GM19035 (cell line): ENCODE results near the gene LYPLAL1.

Experiments
- ATAC-seq: cut with Tn5 transposase; IDR thresholded peaks from one replicate; pipeline ENCODE4 v1.9.1; 2021; ENCODE audit not compliant: unreplicated experiment

LYPLAL1 gene

DNA sequence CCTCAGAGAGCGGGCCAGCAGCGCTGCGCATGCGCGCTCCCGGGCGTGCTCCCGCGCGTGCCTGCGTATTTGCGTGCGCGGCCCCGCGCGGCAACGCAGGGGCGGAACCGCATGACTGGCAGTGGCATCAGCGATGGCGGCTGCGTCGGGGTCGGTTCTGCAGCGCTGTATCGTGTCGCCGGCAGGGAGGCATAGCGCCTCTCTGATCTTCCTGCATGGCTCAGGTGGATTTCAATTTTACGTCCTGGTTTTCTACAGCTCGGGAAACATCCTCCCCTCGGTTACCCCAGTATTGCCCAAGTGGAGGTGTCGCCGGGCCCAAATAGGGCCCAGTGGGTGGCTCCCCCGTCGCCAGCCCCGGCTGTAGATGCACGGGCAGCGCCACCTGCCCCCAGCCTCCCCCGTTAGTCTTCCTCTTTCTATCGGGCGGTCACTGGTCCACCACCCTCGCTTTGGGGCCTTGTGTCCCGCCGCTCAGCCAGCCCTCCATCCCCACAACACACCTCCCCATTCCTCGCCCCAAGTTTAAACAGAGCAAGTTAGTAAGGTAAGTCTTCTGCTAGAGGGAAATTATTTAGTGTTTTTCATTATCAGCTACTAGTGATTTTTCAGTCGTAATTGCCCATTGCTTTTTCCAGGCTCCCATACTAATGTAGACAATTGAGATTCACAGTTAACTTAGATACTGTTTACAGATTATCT, at the start of gene LYPLAL1:
LYPLAL1 (plus strand) TSS at position 121 of the 702 bp plus-strand sequence; CDS start at position 134, 13 bp downstream.
- peak; percentile 73 for ATAC-seq

DNA sequence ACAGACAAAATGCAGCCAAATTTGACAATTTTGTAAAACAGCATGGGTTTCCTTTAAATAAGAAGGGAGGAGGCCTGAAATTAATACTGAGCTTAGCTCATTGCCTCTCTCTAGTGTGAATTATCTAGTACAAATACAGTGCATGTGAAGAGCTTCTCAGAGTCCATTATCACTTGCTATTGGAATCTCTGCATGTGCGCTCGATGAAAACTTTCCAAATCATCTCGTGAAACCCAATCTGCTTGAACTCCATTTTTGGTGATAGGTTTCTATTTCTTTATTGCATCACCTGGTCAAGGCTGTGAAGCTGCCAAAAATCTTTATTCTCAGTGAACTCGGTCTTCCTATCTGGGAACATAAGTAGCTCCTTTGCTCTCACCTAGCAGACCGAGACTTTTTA, 49.5 kb upstream of the LYPLAL1 start:
- no peak for ATAC-seq

DNA sequence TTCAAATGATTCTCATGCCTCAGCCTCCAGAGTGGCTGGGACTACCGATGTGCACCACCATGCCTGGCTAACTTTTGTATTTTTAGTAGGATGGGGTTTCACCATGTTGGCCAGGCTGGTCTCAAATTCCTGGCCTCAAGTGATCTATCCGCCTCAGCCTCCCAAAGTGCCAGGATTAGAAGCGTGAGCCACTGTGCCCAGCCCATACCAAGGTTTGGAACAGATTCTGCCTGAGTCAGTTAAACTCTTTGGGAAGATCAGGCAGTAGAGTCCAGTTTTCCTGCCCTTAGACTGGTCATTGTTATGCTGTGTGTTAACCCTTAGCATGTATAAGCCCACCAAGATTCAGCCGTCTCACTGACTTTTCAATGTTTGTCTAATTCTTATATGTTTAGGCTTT, 48.3 kb upstream of the LYPLAL1 start:
- no peak for ATAC-seq

DNA sequence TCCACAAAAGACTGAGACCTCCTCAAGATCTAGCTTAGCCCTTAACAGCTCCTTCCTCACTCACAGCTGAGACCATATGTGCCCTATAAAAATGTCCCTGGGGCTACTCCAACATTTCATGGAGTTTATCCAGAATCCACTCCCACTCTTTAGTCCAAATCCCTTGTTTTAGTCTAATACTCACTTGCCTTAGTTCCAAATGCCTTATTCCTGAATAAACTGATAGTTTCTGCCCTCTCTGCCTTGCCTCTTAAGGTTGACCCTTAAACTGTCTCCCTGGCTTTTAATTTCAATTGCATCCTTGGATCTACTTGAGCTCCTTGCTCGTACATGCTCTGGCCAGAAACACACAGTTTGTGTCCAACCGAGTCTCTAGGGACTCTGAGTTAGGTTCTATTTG, 47.3 kb upstream of the LYPLAL1 start:
- no peak for ATAC-seq

DNA sequence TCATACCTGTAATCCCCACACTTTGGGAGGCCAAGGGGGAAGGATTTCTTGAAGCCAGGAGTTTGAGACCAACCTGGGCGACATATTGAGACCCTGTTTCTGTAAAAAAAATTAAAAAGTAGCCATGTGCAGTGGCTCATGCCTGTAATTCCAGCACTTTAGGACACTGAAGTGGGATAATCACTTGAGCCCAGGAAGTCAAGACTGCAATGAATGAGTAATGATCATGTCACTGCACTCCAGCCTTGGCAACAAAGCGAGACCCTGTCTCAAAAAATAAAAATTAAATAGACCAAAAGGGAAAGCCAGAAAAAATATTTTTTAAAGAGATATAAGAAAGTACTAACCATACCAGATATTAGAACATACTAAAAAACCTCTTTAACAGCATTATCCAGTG, 44.7 kb upstream of the LYPLAL1 start:
- no peak for ATAC-seq

DNA sequence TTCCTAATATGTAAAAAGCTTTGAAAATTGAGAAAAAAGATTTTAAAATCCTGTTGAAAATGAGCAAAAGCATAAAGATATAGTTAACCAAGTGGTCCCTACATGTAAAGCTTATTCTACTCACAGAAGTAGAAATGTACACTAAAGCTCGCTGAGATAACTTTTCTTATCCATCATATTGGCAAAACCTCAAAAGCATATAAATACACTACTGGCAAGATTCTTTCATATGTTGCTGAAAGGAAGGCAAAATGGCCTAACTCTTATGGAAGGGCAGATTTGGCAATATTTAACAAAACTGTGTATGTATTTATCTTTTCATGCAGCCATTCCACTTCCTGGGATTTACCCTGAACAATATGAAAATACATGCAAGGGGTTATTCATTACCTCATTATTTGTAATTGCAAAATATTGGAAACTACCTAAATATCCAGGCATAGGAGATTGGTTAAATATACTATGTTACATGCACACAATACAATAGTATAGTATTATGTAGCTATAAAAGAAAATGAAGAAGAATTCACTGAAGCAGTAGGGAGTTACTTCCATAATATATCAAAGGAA, 43.2 kb upstream of the LYPLAL1 start:
- ATAC-seq = no peak

DNA sequence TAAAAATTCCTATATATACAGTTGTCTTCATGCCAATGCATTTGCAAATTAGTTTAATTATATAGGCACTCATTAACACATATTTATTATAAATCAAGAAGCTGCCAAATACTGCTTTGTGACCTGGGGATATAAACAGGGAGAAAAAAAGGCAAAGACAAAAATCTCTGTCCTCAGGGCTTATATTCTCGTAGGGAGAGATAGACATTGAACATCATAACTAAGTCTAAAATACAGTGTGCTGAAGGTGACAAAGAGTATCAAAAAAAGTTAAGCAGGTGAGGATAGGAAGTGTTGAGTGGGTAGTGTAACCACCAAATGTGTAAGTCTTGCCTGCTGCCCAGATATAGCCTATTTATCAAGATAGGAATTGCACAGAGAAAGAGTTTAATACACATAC, 40.7 kb upstream of the LYPLAL1 start:
- ATAC-seq = no peak

DNA sequence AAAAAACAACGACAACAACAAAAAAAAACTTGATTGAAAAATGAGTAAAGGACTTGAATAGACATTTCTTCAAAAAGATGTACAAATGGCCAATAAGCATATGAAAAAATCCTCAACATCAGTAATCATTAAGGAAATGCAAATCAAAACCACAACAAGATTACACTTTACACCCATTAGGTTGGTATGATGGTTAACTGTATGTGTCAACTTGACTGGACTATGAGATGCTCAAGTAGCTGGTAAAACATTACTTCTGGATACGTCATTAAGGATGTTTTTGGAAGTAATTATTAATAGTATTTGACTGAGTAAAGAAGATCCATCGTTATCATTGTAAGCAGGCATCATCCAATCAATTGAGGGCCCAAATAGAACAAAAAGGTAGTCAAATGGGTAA, 34.9 kb upstream of the LYPLAL1 start:
- ATAC-seq = no peak

DNA sequence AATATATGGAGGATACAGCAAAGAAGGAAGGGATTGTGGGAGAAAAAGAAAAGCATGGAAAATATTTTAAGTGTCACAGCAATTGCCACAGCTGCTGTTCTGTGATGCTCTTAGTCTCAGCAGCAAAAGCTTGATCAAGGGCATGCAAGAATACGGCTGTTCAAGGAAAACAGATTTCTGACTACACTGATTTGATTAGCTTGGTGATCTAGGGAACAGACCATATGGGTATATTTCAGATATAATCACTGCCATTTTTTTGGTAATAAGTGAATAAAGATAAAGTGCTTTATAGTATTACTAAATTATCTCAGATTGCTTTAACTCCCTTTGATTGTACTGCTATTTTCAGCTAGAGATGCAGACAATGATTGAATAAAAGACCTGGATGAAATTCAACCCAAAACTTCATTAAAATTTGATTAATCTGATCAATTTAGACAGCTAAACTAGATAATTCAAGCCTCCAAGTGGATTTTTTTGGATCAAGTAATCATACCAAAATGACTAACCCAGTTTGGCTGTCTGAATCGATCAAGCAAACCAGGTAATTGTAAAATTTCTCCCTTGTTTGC, 33.3 kb upstream of the LYPLAL1 start:
- ATAC-seq = no peak

DNA sequence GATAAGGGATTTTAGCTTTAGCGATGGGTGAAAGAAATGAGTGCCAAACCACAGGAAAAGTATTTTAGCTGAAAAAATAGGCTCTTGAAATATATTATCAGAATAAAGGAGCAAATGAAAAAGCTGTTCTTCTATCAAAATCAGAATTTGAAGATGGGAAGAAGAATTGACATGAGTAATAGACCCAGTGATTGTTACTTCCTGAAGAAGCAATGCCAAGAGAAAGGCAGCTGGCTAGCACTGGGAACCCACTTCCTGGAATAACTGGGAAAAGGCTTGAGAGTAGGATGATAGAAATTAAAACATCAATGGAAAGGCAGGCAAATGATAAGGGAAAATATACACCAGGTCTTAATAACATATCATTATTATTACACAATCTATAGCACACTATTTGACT, 29.9 kb upstream of the LYPLAL1 start:
- ATAC-seq = no peak

DNA sequence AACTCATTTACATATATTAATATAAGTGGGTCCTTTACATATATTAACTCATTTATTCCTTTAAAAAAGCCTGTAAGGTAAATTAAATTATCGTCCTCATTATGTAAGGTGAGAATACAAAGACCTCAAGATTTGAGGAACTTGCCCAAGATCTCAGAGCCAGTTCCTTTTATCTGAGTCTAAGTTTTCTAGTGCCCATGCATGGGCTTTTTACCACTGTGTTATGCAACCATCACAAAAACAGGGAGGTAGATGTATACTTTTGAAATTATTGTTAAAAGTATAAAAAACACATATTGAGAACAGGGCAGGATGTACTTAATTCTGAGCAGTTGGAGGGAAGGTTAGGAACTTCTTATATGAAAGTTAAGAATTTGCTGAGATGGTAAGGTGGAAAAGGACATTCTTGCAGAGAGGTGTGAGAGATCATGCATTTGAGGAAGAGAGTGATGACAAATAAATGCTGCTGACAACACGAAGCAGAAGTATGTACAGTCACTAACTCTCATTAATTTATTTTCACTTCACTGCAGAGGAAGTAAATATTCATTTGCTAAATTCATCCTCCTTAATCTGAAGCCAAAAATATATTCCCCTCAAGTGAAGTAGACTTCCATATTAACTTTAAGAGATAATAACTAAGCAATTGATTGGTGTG, 28.9 kb upstream of the LYPLAL1 start:
- no peak for ATAC-seq

DNA sequence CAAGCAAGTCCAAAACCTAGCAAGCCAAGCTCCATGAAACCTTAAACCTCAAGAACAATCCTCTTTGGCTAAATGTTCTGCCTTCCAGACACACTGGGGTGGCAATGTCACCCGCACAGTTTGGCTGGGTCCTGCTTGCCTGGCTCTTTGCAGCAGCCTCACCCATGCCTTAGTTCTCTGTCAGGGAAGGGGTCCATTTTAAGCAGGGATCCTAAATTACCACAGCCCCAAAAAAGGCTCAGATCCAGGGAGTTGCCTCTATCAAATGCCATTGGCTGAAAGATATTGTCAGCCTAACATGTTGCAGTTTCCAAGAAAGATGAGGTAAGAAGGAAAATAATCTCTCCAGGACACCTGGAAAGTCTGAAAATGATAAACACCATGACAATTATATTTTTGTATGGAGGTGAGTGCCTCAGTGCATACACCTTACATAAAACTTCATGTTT, 26.1 kb upstream of the LYPLAL1 start:
- no peak for ATAC-seq

DNA sequence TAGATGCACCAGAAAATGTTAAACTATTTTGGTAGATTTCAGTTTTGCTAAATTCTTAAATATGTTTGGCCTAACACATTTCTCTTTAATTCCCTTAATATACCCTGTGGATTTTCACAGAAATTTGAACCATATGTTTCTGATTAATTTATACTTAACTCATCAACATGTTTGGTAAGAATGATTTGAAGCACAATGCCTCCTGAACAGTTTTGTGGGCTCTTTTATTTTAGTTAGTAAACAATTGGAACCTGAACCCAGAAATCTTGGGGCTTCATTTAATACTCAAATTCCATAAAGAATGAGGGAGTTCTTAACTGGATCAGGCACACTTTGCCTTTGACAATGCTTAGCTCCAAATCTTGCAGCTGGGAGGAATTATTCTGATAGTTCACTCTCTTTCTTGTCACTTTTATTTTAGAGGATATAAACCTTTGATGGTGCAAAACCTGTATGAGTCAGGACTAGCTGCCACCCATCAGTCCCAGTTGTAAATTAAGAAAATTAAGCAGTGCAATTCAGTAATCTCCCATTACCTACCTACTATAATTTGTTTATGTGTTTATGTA, 24.6 kb upstream of the LYPLAL1 start:
- ATAC-seq = no peak

DNA sequence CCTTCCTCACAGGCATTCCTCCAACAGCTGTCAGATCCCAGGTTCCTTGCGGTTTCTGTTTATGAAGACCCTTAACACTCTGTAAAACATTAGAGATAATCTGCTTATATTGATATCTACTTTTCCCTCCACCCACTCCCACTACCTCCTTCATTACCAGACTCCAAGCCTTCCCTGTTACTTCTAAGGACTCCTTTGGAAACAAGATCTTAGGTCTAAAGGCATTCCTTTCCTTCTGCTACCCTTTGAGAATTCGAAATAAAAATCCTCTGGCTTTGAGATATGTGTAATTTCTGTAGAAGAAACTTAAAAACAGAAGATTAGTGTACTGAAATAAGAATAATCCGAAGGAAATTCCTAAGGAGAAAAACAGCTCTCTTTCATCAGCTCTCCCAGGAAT, 23.7 kb upstream of the LYPLAL1 start:
- ATAC-seq = no peak

DNA sequence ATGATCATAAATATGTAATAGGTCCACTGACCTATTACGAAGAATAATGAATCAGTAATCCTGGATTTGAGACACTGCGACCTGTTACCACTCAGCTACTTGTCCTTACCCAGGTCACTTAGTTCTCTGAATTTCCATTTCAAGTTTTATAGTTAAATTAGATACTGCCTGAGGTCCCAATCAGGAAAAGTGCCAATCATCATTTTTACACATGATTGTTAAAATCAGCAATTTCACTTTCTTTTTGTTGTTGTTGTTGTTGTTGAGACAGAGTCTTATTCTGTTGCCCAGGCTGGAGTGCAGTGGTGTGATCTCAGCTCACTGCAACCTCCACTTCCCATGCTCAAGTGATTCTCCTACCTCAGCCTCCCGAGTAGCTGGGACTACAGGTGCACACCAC, 22.8 kb upstream of the LYPLAL1 start:
- ATAC-seq = no peak

DNA sequence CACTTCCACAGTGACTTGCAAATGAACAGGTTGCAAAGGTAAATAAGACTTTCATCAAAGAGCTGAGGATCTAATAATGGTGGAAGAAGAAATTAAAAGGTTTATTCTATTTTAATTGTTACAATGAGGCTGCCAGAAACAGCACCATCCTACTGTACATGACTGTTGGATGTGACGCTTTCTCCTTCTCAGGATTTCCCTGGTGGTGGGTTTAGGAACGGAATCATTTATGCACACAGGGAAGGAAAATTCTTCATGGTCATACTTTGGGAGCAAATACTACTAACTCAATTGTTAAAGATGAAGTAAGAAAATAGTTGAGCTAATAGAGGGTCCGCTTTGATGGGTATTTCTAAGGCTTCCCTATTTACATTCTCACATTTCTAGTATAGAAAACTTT, 22.2 kb upstream of the LYPLAL1 start:
- ATAC-seq = no peak

DNA sequence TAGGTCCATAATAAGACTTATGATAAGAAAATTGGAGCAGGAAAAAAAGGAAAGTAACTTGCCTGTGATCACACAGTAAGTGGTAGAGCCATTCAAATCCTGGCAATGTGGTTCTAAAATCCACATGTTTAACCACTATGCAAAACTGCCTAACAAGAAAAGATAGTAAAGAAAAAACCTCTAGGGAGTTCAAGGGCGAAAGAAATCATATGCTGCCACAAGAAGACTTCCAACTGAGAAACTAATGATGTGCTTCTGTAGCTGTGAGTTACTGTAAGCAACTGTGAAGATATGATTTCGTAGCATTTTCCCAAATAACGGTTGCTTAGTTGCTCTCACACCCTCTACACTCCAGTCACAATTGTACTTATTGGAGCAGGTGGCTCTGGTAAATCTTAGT, 20.9 kb upstream of the LYPLAL1 start:
- ATAC-seq = no peak

DNA sequence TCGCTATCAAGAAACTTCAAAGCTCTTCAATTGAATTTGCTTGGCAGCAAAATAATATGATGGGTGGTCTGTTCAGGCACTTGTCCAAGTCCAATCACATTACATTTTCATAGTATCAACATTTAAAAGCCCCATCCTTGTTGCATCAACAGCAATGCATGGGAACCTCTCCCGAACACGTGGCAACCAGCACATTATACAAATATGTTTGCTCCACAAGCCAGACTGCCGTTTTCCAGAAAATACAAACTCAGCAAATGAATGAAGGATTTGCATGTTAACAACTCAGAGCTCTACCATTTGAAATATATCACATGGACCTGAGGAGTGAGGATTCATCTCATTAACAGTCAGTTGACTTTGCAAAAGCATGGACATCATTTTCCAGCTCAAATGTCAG, 20.0 kb upstream of the LYPLAL1 start:
- ATAC-seq = no peak

DNA sequence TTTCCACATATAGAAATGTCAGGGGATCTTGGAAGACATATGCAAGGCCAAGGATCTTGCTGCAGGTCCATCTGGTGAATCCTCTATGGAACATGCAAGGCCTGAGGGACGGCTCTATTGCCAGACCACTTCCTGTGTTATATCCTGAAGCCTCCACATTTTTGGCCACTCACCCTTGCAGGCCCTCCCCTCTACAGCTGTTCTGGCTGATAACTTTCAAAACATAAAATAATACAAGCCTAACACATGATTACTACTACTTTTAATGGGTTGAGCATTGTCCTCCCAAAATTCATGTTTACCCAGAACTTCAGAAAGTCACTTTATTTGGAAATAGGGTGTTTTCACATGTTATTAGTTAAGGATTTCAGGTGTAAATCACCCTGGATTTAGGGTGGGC, 18.5 kb upstream of the LYPLAL1 start:
- ATAC-seq = no peak

DNA sequence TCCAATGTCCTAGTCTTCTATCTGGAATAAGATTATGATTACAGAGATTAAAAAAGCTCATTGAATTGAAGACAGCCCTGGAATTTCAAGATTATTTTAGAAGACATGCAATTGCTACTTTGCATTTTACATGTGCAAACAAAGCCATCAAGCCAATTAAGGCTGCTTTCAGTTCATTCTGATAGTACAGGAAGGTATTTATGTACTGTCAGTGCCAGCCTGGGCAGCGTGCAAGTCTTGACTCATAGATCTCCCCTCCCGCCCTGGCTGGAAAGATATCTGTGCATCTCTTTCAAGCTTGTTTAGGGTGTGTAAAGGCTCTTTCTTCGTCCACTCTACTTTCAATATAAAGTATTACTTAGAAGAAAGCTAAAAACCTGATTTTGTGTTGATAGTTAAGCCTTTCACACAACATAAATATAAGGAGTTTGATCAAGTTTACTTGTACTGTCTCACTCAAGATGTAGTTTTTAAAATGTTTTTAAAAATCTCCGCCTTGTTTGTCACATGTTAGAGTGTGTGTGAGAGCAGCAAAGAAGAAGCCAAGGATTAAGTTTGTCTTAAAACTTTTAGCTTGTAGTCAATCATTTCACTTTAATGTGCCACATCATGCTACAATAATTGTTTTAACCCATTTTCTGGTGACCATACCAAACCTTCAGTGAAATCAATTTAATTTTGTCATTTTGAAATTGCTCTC, 13.6 kb upstream of the LYPLAL1 start:
- ATAC-seq = peak; percentile 57

DNA sequence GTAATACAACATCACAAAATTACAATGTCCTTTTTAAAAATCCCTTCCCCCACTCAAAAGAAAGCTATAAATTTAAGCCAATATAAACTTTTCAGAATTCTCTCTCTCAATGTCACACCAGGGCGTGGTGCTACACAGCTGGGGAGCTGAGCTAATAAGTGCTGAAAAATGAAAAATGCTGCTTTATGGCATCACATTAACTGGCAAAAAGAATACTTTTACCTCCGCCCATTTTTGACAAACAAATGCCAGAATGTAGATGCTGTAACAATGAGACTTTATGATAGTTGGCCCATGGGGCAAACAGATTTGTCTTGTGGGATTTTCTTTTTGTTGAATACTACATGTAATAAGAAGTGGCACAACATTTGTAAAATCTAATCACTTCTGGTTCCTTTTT, 12.7 kb upstream of the LYPLAL1 start:
- ATAC-seq = no peak
